Measurements from ENCODE around the gene HLA-DQA1.
"Not testable (repeated sequence)": the region's sequence is repeated elsewhere in the genome, so short reads cannot be mapped to it uniquely, and the experiment has no call there.

HLA-DQA1 gene

GRCh38 chr6:32637219-32637880 is at the start of gene HLA-DQA1:
Gene HLA-DQA1, plus strand, starts transcription at chr6:32637406. Its CDS starts 53 bp downstream, at chr6:32637459.
- ChIA-PET POLR2A (interaction anchor here (1.9 kb wide), 1 partner anchor 29 kb away, joined by 4 read pairs; the partner anchor contains the start of gene HLA-DQB1), CTCF (interaction anchor here (0.9 kb wide), 2 partner anchors 15 to 234 kb away, joined by 3 read pairs; no protein-coding TSS in a partner anchor)
- TF ChIP-seq HDGF (IDR thresholded peaks at IDR 0.05; ENCODE audit: borderline replicate concordance) (no peak), L3MBTL2 (conservative IDR thresholded peaks at IDR 0.05) (no peak), SP1 (IDR thresholded peaks at IDR 0.05) (no peak), ELF4 (IDR thresholded peaks at IDR 0.05) (no peak), BHLHE40 (IDR thresholded peaks at IDR 0.05; ENCODE audit: borderline replicate concordance) (no peak), TARDBP (IDR thresholded peaks at IDR 0.05) (no peak), FOXA1 (IDR thresholded peaks at IDR 0.05) (no peak), NFRKB (IDR thresholded peaks at IDR 0.05) (no peak)
- no peak for DNase-seq (ENCODE audit: extremely low spot score)

- CTCF ChIA-PET, result no interaction called here
Measured at GRCh38 chr6:32588156-32588555, 49.0 kb upstream of the HLA-DQA1 start.

GRCh38 chr6:32589596-32590449 is 47.4 kb upstream of the HLA-DQA1 start, which contains the start of gene HLA-DRB1:
Gene HLA-DRB1, minus strand, starts transcription at chr6:32589848. Its CDS starts 106 bp downstream, at chr6:32589742.
- TF ChIP-seq NFRKB (IDR thresholded peaks at IDR 0.05) (no peak), FOXK2 (IDR thresholded peaks at IDR 0.05) (no peak), BHLHE40 (IDR thresholded peaks at IDR 0.05; ENCODE audit: borderline replicate concordance) (no peak), ZNF384 (IDR thresholded peaks at IDR 0.05) (no peak), ARNT (IDR thresholded peaks at IDR 0.05) (no peak), ELF4 (IDR thresholded peaks at IDR 0.05) (no peak), SUZ12 (IDR thresholded peaks at IDR 0.05) (no peak), LEF1 (IDR thresholded peaks at IDR 0.05; ENCODE audit: borderline replicate concordance) (no peak), FOXA1 (IDR thresholded peaks at IDR 0.05) (no peak), TARDBP (IDR thresholded peaks at IDR 0.05) (no peak), SP1 (IDR thresholded peaks at IDR 0.05) (no peak), L3MBTL2 (conservative IDR thresholded peaks at IDR 0.05) (no peak), HDGF (IDR thresholded peaks at IDR 0.05; ENCODE audit: borderline replicate concordance) (no peak), FOXM1 (IDR thresholded peaks at IDR 0.05; ENCODE audit: borderline replicate concordance) (no peak), CTBP1 (IDR thresholded peaks at IDR 0.05; ENCODE audit: borderline replicate concordance) (no peak)
- TF ChIP-seq, protein P1, sequence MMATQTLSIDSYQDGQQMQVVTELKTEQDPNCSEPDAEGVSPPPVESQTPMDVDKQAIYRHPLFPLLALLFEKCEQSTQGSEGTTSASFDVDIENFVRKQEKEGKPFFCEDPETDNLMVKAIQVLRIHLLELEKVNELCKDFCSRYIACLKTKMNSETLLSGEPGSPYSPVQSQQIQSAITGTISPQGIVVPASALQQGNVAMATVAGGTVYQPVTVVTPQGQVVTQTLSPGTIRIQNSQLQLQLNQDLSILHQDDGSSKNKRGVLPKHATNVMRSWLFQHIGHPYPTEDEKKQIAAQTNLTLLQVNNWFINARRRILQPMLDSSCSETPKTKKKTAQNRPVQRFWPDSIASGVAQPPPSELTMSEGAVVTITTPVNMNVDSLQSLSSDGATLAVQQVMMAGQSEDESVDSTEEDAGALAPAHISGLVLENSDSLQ (IDR thresholded peaks at IDR 0.05), result no peak
- ChIA-PET POLR2A (no interaction called here), CTCF (no interaction called here)
- DNase-seq (ENCODE audit: extremely low spot score), result no peak

More at GRCh38 chr6:32588156-32588555, 49.0 kb upstream of the HLA-DQA1 start:
- TF ChIP-seq FOXM1 (IDR thresholded peaks at IDR 0.05; ENCODE audit: borderline replicate concordance), result no peak
- no peak for TF ChIP-seq LEF1 (IDR thresholded peaks at IDR 0.05; ENCODE audit: borderline replicate concordance)
- TF ChIP-seq SP1 (IDR thresholded peaks at IDR 0.05), result no peak
- TF ChIP-seq ZNF384 (IDR thresholded peaks at IDR 0.05), result no peak
- TF ChIP-seq TARDBP (IDR thresholded peaks at IDR 0.05), result no peak
- no peak for TF ChIP-seq L3MBTL2 (conservative IDR thresholded peaks at IDR 0.05)
- TF ChIP-seq FOXA1 (IDR thresholded peaks at IDR 0.05), result no peak
- no peak for TF ChIP-seq SUZ12 (IDR thresholded peaks at IDR 0.05)
- no peak for TF ChIP-seq ELF4 (IDR thresholded peaks at IDR 0.05)
- TF ChIP-seq BHLHE40 (IDR thresholded peaks at IDR 0.05; ENCODE audit: borderline replicate concordance), result no peak
- no peak for TF ChIP-seq HDGF (IDR thresholded peaks at IDR 0.05; ENCODE audit: borderline replicate concordance)
- no peak for TF ChIP-seq NFRKB (IDR thresholded peaks at IDR 0.05)
- TF ChIP-seq ARNT (IDR thresholded peaks at IDR 0.05), result no peak
- TF ChIP-seq CTBP1 (IDR thresholded peaks at IDR 0.05; ENCODE audit: borderline replicate concordance), result no peak
- TF ChIP-seq, protein P1 (IDR thresholded peaks at IDR 0.05), result no peak
- TF ChIP-seq FOXK2 (IDR thresholded peaks at IDR 0.05), result no peak
- no peak for DNase-seq (ENCODE audit: extremely low spot score)
- POLR2A ChIA-PET, result no interaction called here

- CTCF ChIA-PET; DNase-seq (ENCODE audit: extremely low spot score); POLR2A ChIA-PET: not testable (repeated sequence)
Measured at GRCh38 chr6:32590713-32591112, 46.5 kb upstream of the HLA-DQA1 start.

DNA sequence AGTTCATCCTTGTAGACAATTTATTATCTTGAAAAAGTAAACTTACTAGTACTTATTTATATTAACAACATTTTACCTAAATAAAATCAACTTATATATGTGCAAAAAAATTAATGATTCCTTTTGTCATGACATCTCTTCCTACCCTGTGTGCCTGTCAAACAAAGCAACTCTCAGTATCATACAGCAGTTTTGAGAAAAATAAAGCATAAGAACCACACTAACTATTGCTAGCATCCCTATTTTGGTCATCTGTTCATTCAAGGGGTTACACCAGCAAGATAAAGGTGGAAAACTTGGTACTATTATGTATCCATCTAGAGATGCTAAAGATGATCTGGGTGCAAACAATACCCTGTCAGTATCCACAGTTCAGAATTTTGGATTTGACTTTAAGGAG is 40.2 kb upstream of the HLA-DQA1 start:
- CTCF ChIA-PET, result no interaction called here
- TF ChIP-seq CTBP1 (IDR thresholded peaks at IDR 0.05; ENCODE audit: borderline replicate concordance), result no peak
- TF ChIP-seq TARDBP (IDR thresholded peaks at IDR 0.05), result no peak
- no peak for TF ChIP-seq ELF4 (IDR thresholded peaks at IDR 0.05)
- TF ChIP-seq, protein P1 (IDR thresholded peaks at IDR 0.05), result no peak
- no peak for TF ChIP-seq SUZ12 (IDR thresholded peaks at IDR 0.05)
- no peak for TF ChIP-seq BHLHE40 (IDR thresholded peaks at IDR 0.05; ENCODE audit: borderline replicate concordance)
- TF ChIP-seq FOXM1 (IDR thresholded peaks at IDR 0.05; ENCODE audit: borderline replicate concordance), result no peak
- TF ChIP-seq L3MBTL2 (conservative IDR thresholded peaks at IDR 0.05), result no peak
- no peak for TF ChIP-seq FOXA1 (IDR thresholded peaks at IDR 0.05)
- TF ChIP-seq FOXK2 (IDR thresholded peaks at IDR 0.05), result no peak
- TF ChIP-seq SP1 (IDR thresholded peaks at IDR 0.05), result no peak
- no peak for TF ChIP-seq ZNF384 (IDR thresholded peaks at IDR 0.05)
- TF ChIP-seq HDGF (IDR thresholded peaks at IDR 0.05; ENCODE audit: borderline replicate concordance), result no peak
- no peak for TF ChIP-seq NFRKB (IDR thresholded peaks at IDR 0.05)
- no peak for TF ChIP-seq LEF1 (IDR thresholded peaks at IDR 0.05; ENCODE audit: borderline replicate concordance)
- no peak for TF ChIP-seq ARNT (IDR thresholded peaks at IDR 0.05)
- POLR2A ChIA-PET, result no interaction called here
- DNase-seq (ENCODE audit: extremely low spot score), result no peak

Data from HEK293T (cell line).